Cardiac muscle cell (in vitro differentiated cells and primary cell): ENCODE measurements around the gene PCSK2. TPM values are rescaled to one million over a fixed set of nuclear protein-coding genes. Genes with fewer than 3 reads are reported as not detected.
"Not testable (repeated sequence)": the region's sequence is repeated elsewhere in the genome, so short reads cannot be mapped to it uniquely, and the experiment has no call there.

Experiments used
- DNase-seq, 2 donors: peaks; one replicate each; pipeline versions ENCODE4 v3.0.0 to v3.0.0-alpha.2; 2010 to 2017; ENCODE audit warnings: low read depth in 1 of 2, low spot score in 1 of 2
- H3K27ac ChIP-seq: fragments of 200-600 bp; sonication (generic); 2 replicates; pipeline ENCODE4 v1.5.1; 2016
- H3K27me3 ChIP-seq: fragments of 200-600 bp; sonication (generic); 2 replicates; pipeline ENCODE4 v1.6.0; 2016; ENCODE audit warnings: control low read depth
- H3K36me3 ChIP-seq: fragments of 200-600 bp; sonication (generic); 2 replicates; pipeline ENCODE4 v1.5.1; 2016; ENCODE audit warnings: control low read depth
- H3K4me1 ChIP-seq: fragments of 200-600 bp; sonication (generic); 2 replicates; pipeline ENCODE4 v1.8.1; 2017; ENCODE audit warnings: low read depth, mild to moderate bottlenecking, mixed run types
- H3K4me3 ChIP-seq: fragments of 200-600 bp; sonication (generic); 2 replicates; pipeline ENCODE4 v1.5.1; 2016; ENCODE audit warnings: mild to moderate bottlenecking
- H3K9me3 ChIP-seq: fragments of 200-600 bp; sonication (generic); 2 replicates; pipeline ENCODE4 v1.5.1; 2017; ENCODE audit warnings: low read depth, mild to moderate bottlenecking, control low read depth
- polyA plus RNA-seq: library from polyadenylated mRNA; unstranded; fragments of >200 nt; fragmentation: Nextera tagmentation; extraction: Ambion mirVana; gene quantifications from 2 replicates; pipeline ENCODE4 v1.2.1, GENCODE V29; 2016
- total RNA-seq: library from RNA; depleted of rRNA; stranded (reverse); fragments of >200 nt; gene quantifications from 2 replicates; pipeline ENCODE4 v1.2.3, GENCODE V29; 2016
- TF ChIP-seq, protein P1 (sequence below): IDR thresholded peaks from 2 replicates; pipeline ENCODE4 v1.5.1; 2012; ENCODE audit warnings: low read depth, mild to moderate bottlenecking, low read length

Gene PCSK2
- total and polyA plus RNA-seq, 2 experiments from 2014 or later, result 0.12 to 0.66 TPM

DNA sequence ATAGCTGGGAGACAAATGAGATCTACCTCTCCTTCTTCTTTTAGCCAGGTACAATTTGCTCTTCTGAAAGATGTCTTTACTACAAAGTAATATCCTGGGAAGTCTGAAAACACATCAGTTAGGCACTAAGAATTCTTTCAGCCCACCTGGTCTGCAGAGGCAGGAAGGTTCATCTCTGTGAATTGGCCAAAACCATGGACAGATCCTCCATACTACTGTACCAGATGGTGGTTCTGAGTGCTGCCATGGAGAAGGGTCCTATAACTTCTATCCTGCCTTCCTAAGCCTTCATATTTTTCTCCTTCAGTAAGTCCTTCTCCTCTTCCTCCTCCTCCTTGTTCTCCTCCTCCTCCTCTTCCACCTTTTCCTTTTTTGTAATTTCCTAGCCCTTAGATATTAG, 11.7 kb upstream of the PCSK2 start:
- TF ChIP-seq, protein P1, sequence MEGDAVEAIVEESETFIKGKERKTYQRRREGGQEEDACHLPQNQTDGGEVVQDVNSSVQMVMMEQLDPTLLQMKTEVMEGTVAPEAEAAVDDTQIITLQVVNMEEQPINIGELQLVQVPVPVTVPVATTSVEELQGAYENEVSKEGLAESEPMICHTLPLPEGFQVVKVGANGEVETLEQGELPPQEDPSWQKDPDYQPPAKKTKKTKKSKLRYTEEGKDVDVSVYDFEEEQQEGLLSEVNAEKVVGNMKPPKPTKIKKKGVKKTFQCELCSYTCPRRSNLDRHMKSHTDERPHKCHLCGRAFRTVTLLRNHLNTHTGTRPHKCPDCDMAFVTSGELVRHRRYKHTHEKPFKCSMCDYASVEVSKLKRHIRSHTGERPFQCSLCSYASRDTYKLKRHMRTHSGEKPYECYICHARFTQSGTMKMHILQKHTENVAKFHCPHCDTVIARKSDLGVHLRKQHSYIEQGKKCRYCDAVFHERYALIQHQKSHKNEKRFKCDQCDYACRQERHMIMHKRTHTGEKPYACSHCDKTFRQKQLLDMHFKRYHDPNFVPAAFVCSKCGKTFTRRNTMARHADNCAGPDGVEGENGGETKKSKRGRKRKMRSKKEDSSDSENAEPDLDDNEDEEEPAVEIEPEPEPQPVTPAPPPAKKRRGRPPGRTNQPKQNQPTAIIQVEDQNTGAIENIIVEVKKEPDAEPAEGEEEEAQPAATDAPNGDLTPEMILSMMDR, result no peak
- Histone ChIP-seq H3K36me3 (no peaks in the 10 kb centered on the region), H3K4me1 (no peaks in the 10 kb centered on the region), H3K27ac (no peak overlapping the region), H3K27me3 (no peaks in the 10 kb centered on the region), H3K4me3 (no peak overlapping the region), H3K9me3 (no peaks in the 10 kb centered on the region)
- peak in 1 of 2 donors; percentile 9 for DNase-seq

DNA sequence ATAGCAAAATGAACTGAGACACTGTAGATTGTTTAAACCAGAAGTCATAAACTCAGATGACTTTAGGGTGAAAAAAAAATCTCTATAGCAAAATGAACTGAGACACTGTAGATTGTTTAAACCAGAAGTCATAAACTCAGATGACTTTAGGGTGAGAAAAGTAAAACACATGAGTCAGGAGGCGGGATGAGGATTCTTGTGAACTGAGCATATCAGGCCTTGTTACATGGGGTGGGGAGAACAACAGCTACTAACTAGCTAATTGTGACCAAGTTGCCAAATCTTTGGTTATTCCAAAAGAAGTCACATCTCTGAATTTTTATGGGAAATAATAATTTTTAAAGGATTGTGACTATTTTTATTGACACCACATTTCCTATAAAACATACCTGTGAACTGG, 7.0 kb upstream of the PCSK2 start:
- not testable (repeated sequence) for H3K4me1 ChIP-seq, DNase-seq, H3K9me3 ChIP-seq, H3K36me3 ChIP-seq, H3K4me3 ChIP-seq, H3K27ac ChIP-seq
- H3K27me3 ChIP-seq, result peaks cover 31% of the 10 kb centered on the region

DNA sequence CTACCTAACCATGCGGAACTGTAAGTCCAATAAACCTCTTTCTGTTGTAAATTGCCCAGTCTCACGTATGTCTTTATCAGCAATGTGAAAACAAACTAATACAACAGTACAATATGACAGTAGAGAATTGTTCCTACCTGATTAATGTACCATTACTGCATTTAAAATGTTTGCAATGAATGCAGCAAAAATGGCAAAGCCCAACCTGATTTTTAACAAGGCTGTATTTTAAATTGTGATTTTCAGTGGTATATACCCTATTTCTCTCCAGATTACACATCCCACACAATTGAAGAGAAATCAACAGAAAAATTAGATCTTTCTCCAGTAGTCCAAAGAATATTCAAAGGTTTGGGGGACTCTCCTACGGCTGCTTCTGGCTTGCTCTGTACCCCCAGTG, 3.3 kb upstream of the PCSK2 start:
- Histone ChIP-seq H3K4me3 (no peak overlapping the region), H3K27ac (no peak overlapping the region), H3K9me3 (no peaks in the 10 kb centered on the region), H3K27me3 (peaks cover 62% of the 10 kb centered on the region), H3K4me1 (peaks cover 8% of the 10 kb centered on the region), H3K36me3 (no peaks in the 10 kb centered on the region)
- no peak for DNase-seq
- TF ChIP-seq, protein P1, result no peak

DNA sequence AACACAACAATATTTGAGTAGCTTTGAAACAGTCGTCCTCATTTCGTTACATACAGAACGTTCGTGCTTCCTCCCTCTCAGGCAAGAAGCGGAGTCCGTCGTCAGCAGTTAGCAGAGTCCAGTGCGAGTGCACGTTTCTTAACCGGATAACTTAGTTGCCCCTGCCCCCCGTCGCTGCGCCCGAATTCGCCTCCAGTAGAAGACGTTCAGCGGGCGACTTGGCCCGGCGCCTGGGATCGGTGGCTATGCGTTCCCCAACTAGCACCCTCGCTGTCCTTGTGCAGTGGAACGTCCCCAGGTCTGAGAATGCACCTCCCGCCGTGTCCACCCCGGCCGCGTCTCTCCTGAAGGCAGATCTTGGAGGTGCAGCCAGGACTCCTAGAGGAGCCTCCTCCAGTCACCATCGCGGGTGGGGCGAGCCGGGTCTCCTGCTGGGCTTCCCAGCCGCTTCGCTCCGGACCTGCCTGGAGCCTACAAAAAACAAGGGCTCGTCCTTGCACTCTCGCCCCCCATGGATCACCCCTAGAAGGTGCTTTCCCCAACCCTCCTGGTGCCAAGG, 910 bp upstream of the PCSK2 start:
- Histone ChIP-seq H3K4me3 (peak overlapping the region; percentile 12), H3K9me3 (no peaks in the 10 kb centered on the region), H3K27me3 (peaks cover 79% of the 10 kb centered on the region), H3K4me1 (peaks cover 8% of the 10 kb centered on the region), H3K27ac (no peak overlapping the region), H3K36me3 (no peaks in the 10 kb centered on the region)
- TF ChIP-seq, protein P1, result no peak
- peak in 1 of 2 donors; percentile 22 for DNase-seq

DNA sequence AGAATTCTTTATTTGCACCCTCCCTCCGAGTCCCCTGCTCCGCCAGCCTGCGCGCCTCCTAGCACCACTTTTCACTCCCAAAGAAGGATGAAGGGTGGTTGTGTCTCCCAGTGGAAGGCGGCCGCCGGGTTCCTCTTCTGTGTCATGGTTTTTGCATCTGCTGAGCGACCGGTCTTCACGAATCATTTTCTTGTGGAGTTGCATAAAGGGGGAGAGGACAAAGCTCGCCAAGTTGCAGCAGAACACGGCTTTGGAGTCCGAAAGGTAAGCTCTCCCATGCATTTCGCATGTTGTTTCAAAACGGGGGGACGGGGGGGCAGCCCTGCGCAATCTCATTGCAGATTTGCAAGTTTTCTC, 357 bp downstream of the PCSK2 start:
- H3K4me1 ChIP-seq, result peaks cover 8% of the 10 kb centered on the region
- H3K4me3 ChIP-seq, result no peak overlapping the region
- H3K36me3 ChIP-seq, result no peaks in the 10 kb centered on the region
- no peaks in the 10 kb centered on the region for H3K9me3 ChIP-seq
- no peak overlapping the region for H3K27ac ChIP-seq
- TF ChIP-seq, protein P1, result no peak
- DNase-seq, result peak in 1 of 2 donors; percentile 11
- peaks cover 73% of the 10 kb centered on the region for H3K27me3 ChIP-seq

DNA sequence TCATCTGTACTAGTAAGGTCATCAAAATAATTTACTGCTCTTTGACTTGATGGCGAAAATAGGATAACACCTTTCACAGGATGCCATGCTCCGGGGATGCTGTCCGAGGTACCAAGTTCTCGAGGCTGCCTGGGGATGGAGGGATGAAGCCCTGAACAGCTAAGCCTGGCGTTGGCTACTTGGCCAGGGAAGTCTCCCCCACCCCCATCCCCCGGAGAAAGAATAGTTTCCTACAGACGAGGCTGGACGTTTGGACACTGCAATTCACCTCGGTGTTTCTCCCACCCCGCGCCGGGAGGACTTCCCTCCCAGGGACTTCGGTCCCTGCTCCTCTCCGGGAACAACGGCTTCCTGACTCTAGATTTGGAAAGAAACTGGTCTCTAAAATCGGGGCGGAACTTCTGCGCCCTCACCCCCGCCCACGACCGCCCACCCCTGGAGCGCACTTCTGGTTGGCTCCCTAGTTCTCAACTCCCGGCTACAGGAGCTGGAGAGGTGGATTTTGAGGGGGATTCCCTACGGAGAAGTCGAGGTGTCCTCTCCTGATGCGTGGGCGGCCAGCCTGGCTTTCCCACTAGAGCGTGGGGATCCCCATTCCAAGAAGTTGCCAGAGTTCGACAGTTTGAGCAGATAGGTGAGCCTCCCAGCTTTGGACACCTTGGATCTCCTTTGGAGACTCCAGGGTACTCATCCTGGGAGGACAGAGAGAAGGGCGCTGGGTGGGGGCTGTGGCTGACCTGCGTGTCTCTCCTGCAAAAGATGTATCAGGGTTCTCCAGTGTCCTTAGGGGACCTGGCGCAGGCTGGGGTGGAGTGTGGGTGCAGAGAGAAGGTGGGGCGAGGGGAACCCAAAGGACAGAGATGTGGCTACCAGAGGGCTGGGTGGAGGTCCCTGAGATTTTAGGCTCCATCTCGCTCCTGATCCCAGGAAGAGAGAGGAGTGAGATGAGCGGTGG, 1.1 kb downstream of the PCSK2 start:
- H3K36me3 ChIP-seq, result no peaks in the 10 kb centered on the region
- no peak overlapping the region for H3K4me3 ChIP-seq
- no peaks in the 10 kb centered on the region for H3K9me3 ChIP-seq
- peaks cover 66% of the 10 kb centered on the region for H3K27me3 ChIP-seq
- H3K27ac ChIP-seq, result no peak overlapping the region
- TF ChIP-seq, protein P1, result no peak
- peaks cover 8% of the 10 kb centered on the region for H3K4me1 ChIP-seq
- peak; percentile 3 to 77 for DNase-seq
